GM20000 (cell line): ENCODE results near the gene SMARCA2.

Experiments used
- DNase-seq: peaks from one replicate; pipeline ENCODE4 v3.0.0; 2012; ENCODE audit warnings: low spot score
- CTCF ChIP-seq: IDR thresholded peaks from 2 replicates; pipeline ENCODE4 v1.5.1; 2012; ENCODE audit warnings: mild to moderate bottlenecking, control low read depth; ENCODE audit errors: extremely low read depth, missing control alignments

SMARCA2 gene

DNA sequence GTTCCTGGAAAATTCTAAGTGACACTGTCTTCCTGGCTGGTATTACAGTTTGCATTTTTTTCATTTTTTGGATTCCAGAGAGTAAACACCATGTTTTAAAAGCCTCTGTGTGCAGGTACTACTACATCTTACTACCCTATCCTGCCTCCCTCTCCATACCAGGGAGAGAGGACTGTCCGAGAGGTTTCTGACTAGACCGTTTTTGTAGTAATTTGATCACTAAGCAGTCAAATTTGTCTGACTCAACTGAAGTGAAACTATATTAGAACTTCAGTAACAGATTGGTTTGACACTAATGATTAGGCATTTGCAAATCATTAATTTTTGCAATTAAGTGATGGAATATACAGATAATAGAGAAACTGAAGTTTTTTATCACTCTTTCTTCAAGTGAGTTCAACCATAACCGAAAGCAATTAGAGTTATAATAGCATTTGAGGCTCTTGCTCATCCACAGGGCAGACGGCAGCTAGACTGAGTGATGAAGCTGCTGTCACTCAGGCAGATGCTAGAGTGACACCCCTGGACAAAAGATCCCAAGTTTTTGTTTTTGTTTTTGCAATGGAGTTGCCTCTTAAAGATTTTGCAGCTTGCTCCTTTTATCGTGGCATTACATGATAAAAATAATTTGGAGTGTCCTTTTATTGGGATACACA lies 44.3 kb downstream of the SMARCA2 start:
- no peak for DNase-seq
- TF ChIP-seq CTCF, result no peak

DNA sequence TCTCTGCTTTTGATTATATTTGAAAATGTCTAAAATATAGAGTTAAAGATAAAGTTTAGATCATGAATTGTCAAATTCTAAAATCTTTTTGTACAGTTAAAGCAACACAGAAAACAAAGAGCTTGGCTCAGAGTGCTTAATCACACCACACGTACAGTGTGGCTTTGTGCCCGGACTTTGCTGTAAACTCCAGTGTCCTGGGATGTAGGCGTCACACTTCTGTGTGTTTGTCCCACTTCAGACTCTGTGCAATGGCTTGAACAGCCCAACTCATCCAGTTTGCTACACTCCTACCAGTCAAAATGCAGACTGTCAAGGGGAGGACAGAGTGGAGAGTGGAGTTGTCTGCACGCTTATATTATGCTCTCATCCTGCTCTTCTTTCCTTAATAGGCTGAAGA lies 45.3 kb downstream of the SMARCA2 start:
- no peak for TF ChIP-seq CTCF
- no peak for DNase-seq

- no peak for TF ChIP-seq CTCF
- no peak for DNase-seq
These were observed 50.6 kb downstream of the SMARCA2 start for GRCh38 chr9:2065704-2066103.

- TF ChIP-seq CTCF, result no peak
- DNase-seq, result no peak
These were observed 51.4 kb downstream of the SMARCA2 start for GRCh38 chr9:2066312-2067273.

DNA sequence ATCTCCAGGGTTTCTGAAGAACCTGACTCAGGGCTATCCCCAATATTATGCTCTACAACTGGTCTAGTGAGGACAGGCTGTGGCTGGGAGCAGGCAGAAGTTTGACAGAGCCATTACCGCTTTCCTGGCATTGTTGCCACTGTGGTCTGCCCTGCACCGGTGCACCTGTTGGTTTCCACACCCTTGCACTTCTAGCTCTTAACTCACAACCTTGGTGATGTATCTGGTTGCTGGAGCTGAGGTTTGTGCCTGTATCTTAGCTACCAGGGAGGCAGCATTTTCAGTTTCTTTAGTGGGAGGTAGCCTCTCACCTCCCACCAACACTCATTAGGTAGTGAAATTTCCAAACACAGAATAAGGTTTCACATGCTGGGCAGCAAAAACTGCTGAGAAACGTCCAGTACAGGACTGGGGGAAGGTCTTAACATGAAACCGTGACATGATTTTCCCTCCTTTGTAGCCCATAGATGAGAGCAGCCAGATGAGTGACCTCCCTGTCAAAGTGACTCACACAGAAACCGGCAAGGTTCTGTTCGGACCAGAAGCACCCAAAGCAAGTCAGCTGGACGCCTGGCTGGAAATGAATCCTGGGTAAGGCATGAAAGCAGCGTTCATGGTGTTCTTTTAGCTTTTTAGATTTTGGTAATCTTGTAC lies 57.7 kb downstream of the SMARCA2 start:
- no peak for TF ChIP-seq CTCF

GRCh38 chr9:2082772-2083171 lies 67.6 kb downstream of the SMARCA2 start:
- no peak for TF ChIP-seq CTCF

More for the DNA sequence above, 57.7 kb downstream of the SMARCA2 start:
- DNase-seq, result no peak

DNA sequence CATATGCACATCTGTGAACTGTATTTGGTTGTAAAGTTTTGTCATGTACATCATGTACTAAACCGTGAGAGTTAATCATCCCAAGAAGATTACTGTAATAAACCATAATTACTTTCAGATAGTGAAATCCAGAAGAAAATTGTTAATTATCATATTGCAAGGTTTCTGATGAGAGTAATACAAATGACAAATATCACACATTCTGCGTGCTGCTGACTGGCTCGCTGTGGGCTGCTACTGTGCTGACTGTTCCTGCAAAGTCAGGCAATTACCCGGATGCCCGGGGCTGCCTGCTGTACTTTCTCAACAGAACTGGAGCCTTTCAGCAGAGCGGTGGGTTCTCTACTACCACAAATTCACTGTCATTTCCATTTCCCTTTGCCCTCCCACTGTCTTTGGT lies 68.3 kb downstream of the SMARCA2 start:
- no peak for DNase-seq
- no peak for TF ChIP-seq CTCF

More at GRCh38 chr9:2082772-2083171, 67.6 kb downstream of the SMARCA2 start:
- no peak for DNase-seq
